Breast epithelium (tissue), 3 donors: Measurements from ENCODE around the gene MMP19.

Experiments
- CTCF ChIP-seq, 3 donors: fragments of 450-650 bp; IDR thresholded peaks; one replicate each; pipeline ENCODE4 v1.5.1; 2016 to 2017; ENCODE audit warnings: antibody characterized with exemption in 3 of 3, mild to moderate bottlenecking in 3 of 3, moderate library complexity in 3 of 3
- POLR2A ChIP-seq: fragments of 450-650 bp; IDR thresholded peaks from one replicate; pipeline ENCODE4 v1.6.1; 2016; ENCODE audit warnings: antibody characterized with exemption, mild to moderate bottlenecking, moderate library complexity
- POLR2AphosphoS5 ChIP-seq, 3 donors: sonication (generic); formaldehyde crosslinking; IDR thresholded peaks; one replicate each; pipeline ENCODE4 v1.6.1; 2017; ENCODE audit warnings: antibody characterized with exemption in 3 of 3

DNA sequence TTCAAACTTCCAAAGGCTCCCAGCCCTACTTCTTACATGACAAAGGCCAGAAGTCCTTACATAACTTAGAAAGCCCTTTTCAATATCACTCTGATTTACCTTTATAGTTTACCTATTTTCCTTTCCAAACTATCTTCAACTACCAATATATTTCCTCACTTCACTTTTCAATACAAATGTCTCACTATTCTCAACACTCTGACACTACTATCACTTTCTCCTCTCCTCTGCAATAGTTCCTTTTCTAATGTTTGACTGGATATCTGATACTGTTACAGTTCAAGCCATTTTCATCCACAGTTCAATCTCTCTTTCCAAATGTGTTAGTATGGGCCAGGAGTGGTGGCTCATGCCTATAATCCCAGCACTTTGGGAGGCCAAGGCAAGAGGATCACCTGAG is 28.5 kb downstream of the MMP19 start:
- TF ChIP-seq CTCF (IDR thresholded peaks at IDR 0.05) (no peak), POLR2A (no peak), POLR2AphosphoS5 (IDR thresholded peaks at IDR 0.05) (no peak)
